Measurements from ENCODE around the gene CLSTN2.

DNA sequence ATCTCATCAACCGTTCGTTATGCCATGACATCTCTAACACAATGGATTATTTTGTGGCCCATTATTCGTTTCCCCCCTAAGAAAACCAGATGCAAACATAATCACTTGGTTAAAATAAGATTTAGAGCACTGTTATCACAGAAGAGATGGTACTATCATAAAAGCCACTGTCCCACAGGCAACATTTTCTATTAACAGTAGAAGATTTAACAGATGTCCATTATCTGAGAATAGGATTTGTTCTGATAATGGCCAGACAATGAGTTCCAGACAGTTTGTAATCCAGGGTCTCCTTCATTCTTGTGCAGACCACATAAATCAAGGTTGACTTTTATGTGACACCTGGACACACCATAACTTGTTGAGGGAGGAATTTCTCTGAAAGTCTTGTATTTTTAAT, 153.1 kb downstream of the CLSTN2 start:
- TF ChIP-seq, protein P1, sequence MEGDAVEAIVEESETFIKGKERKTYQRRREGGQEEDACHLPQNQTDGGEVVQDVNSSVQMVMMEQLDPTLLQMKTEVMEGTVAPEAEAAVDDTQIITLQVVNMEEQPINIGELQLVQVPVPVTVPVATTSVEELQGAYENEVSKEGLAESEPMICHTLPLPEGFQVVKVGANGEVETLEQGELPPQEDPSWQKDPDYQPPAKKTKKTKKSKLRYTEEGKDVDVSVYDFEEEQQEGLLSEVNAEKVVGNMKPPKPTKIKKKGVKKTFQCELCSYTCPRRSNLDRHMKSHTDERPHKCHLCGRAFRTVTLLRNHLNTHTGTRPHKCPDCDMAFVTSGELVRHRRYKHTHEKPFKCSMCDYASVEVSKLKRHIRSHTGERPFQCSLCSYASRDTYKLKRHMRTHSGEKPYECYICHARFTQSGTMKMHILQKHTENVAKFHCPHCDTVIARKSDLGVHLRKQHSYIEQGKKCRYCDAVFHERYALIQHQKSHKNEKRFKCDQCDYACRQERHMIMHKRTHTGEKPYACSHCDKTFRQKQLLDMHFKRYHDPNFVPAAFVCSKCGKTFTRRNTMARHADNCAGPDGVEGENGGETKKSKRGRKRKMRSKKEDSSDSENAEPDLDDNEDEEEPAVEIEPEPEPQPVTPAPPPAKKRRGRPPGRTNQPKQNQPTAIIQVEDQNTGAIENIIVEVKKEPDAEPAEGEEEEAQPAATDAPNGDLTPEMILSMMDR (conservative IDR thresholded peaks at IDR 0.05 in 1 of 2, IDR thresholded peaks at IDR 0.05 in 1 of 2; ENCODE audit: extremely low read depth in 1 of 2, insufficient read depth in 1 of 2, low read depth in 1 of 2, low read length in 2 of 2), result no peak
- no peak for TF ChIP-seq EZH2 (IDR thresholded peaks at IDR 0.05; ENCODE audit: borderline replicate concordance, low read length)
